GM23338 (cell line): ENCODE measurements around the gene SLC16A2. TPM values are rescaled to one million over a fixed set of nuclear protein-coding genes. Genes with fewer than 3 reads are reported as not detected.

Source experiments
- ATAC-seq: fragments of 200-7000 bp; cut with Tn5 transposase; 3 replicates; pipeline ENCODE4 v1.9.1; 2020
- DNase-seq: peaks from one replicate; pipeline ENCODE4 v3.0.0-alpha.2; 2015; ENCODE audit warnings: low spot score
- H2AFZ ChIP-seq: fragments of 200-600 bp; sonication (generic); 2 replicates; pipeline ENCODE4 v1.8.0; 2016; ENCODE audit warnings: antibody characterized with exemption, mild to moderate bottlenecking, moderate library complexity
- H3F3A ChIP-seq: fragments of 200-600 bp; sonication (generic); replicated peaks from 2 replicates; pipeline ENCODE4 v1.8.0; 2017; ENCODE audit warnings: antibody characterized with exemption, mixed run types, low read depth
- H3K27ac ChIP-seq: fragments of 200-600 bp; sonication (generic); 2 replicates; pipeline ENCODE4 v1.6.1; 2016; ENCODE audit warnings: low read depth
- H3K27me3 ChIP-seq: fragments of 200-600 bp; sonication (generic); 2 replicates; pipeline ENCODE4 v1.8.0; 2016; ENCODE audit warnings: mild to moderate bottlenecking, mixed run types, moderate library complexity; ENCODE audit not compliant: insufficient read depth
- H3K36me3 ChIP-seq: fragments of 200-600 bp; sonication (generic); 2 replicates; pipeline ENCODE4 v1.8.0; 2016; ENCODE audit warnings: mild to moderate bottlenecking; ENCODE audit not compliant: insufficient read depth
- H3K4me1 ChIP-seq: fragments of 200-600 bp; sonication (generic); 2 replicates; pipeline ENCODE4 v1.8.0; 2016; ENCODE audit warnings: mild to moderate bottlenecking, moderate library complexity; ENCODE audit not compliant: insufficient read depth
- H3K4me2 ChIP-seq: fragments of 200-600 bp; sonication (generic); 2 replicates; pipeline ENCODE4 v1.7.1; 2017; ENCODE audit warnings: mixed run types
- H3K4me3 ChIP-seq: fragments of 200-600 bp; sonication (generic); 2 replicates; pipeline ENCODE4 v1.6.1; 2016; ENCODE audit warnings: mixed run types
- H3K79me2 ChIP-seq: fragments of 200-600 bp; sonication (generic); replicated peaks from 2 replicates; pipeline ENCODE4 v1.8.0; 2017; ENCODE audit warnings: mild to moderate bottlenecking; ENCODE audit not compliant: insufficient read depth
- H3K9me2 ChIP-seq: fragments of 200-600 bp; sonication (generic); 2 replicates; pipeline ENCODE4 v1.8.0; 2017; ENCODE audit not compliant: insufficient read depth
- H4K20me1 ChIP-seq: fragments of 200-600 bp; sonication (generic); replicated peaks from 2 replicates; pipeline ENCODE4 v1.8.0; 2017; ENCODE audit warnings: mild to moderate bottlenecking; ENCODE audit not compliant: insufficient read depth
- H3K27ac Mint-ChIP-seq: 2 replicates; pipeline ENCODE4 v1.8.0; 2020; ENCODE audit warnings: inconsistent platforms, mild to moderate bottlenecking, moderate library complexity, mixed read lengths
- H3K27me3 Mint-ChIP-seq: 3 replicates; pipeline ENCODE4 v1.8.0; 2022; ENCODE audit warnings: low read depth, mild to moderate bottlenecking, moderate library complexity, mixed read lengths, inconsistent platforms; ENCODE audit not compliant: insufficient read depth, poor library complexity
- H3K36me3 Mint-ChIP-seq: 3 replicates; pipeline ENCODE4 v1.8.0; 2021; ENCODE audit warnings: low read depth, mild to moderate bottlenecking, inconsistent platforms, moderate library complexity, mixed read lengths
- H3K4me1 Mint-ChIP-seq: 3 replicates; pipeline ENCODE4 v1.8.0; 2020; ENCODE audit warnings: mild to moderate bottlenecking, inconsistent platforms, mixed read lengths
- H3K4me3 Mint-ChIP-seq: 3 replicates; pipeline ENCODE4 v1.8.0; 2021; ENCODE audit warnings: moderate library complexity, mild to moderate bottlenecking, inconsistent platforms, mixed read lengths
- H3K9me3 Mint-ChIP-seq: 3 replicates; pipeline ENCODE4 v1.8.0; 2020; ENCODE audit warnings: moderate library complexity, mild to moderate bottlenecking, inconsistent platforms, mixed read lengths
- ETS1 ChIP-seq: IDR thresholded peaks from 2 replicates; pipeline ENCODE4 v1.6.1; 2016; ENCODE audit warnings: antibody characterized with exemption
- EZH2 ChIP-seq: fragments of 200-600 bp; sonication (generic); IDR thresholded peaks from one replicate; pipeline ENCODE4 v1.8.0; 2017; ENCODE audit warnings: antibody characterized with exemption, mild to moderate bottlenecking, low read depth; ENCODE audit not compliant: unreplicated experiment
- EZH2phosphoT487 ChIP-seq: fragments of 200-600 bp; sonication (generic); IDR thresholded peaks from one replicate; pipeline ENCODE4 v1.8.1; 2018; ENCODE audit warnings: antibody characterized with exemption; ENCODE audit not compliant: unreplicated experiment
- NANOG ChIP-seq: IDR thresholded peaks from 2 replicates; pipeline ENCODE4 v1.6.1; 2016; ENCODE audit warnings: antibody characterized with exemption, borderline replicate concordance
- REST ChIP-seq: IDR thresholded peaks from one replicate; pipeline ENCODE4 v1.6.1; 2018; ENCODE audit warnings: antibody characterized with exemption; ENCODE audit not compliant: unreplicated experiment
- STAT1 ChIP-seq: IDR thresholded peaks from one replicate; pipeline ENCODE4 v1.6.1; 2016; ENCODE audit warnings: antibody characterized with exemption; ENCODE audit not compliant: unreplicated experiment
- ZNF114 ChIP-seq: fragments of 250-450 bp; sonication (Bioruptor Pico); IDR thresholded peaks from 2 replicates; pipeline ENCODE4 v1.5.0; 2020; ENCODE audit warnings: mild to moderate bottlenecking, moderate library complexity
- ZNF331 ChIP-seq: fragments of 250-450 bp; sonication (Bioruptor Pico); IDR thresholded peaks from 2 replicates; pipeline ENCODE4 v1.5.0; 2020; ENCODE audit warnings: low read depth, mild to moderate bottlenecking, moderate library complexity
- ZNF462 ChIP-seq: fragments of 250-450 bp; sonication (Bioruptor Pico); IDR thresholded peaks from 2 replicates; pipeline ENCODE4 v1.5.0; 2020; ENCODE audit warnings: mild to moderate bottlenecking, moderate library complexity
- polyA plus RNA-seq: library from polyadenylated mRNA; unstranded; fragments of >200 nt; fragmentation: Nextera tagmentation; extraction: Ambion mirVana; gene quantifications from 2 replicates; pipeline ENCODE4 v1.2.1, GENCODE V29; 2016
- total RNA-seq: library from RNA; depleted of rRNA; stranded (reverse); fragments of >200 nt; shearing (Covaris generic); gene quantifications from 2 replicates; pipeline ENCODE4 v1.2.3, GENCODE V29; 2014

The SLC16A2 gene
- total and polyA plus RNA-seq, 2 experiments from 2014 or later, result 11.1 to 27.9 TPM

GRCh38 chrX:74448669-74449068 is 27.4 kb downstream of the SLC16A2 start (continued):
- TF ChIP-seq ZNF462 (CRISPR knock-in tag) (no peak), ETS1 (no peak)

- H3K27me3 Mint-ChIP-seq, result peaks cover 6% of the 10 kb centered on the region
- H3K36me3 Mint-ChIP-seq, result no peaks in the 10 kb centered on the region; the same call in 2 of the 3 replicates
- Histone ChIP-seq H4K20me1 (no peaks in the 10 kb centered on the region), H3K79me2 (no peaks in the 10 kb centered on the region), H3K4me3 (no peak overlapping the region), H3F3A (no peaks in the 10 kb centered on the region), H2AFZ (no peak overlapping the region), H3K4me2 (no peak overlapping the region), H3K27ac (no peak overlapping the region), H3K27me3 (no peaks in the 10 kb centered on the region), H3K36me3 (no peaks in the 10 kb centered on the region), H3K9me2 (no peaks in the 10 kb centered on the region), H3K4me1 (no peaks in the 10 kb centered on the region)
- DNase-seq (no peak), ATAC-seq (no peak)
- H3K27ac Mint-ChIP-seq, result no peak overlapping the region
- H3K9me3 Mint-ChIP-seq, result no peaks in the 10 kb centered on the region
- H3K4me1 Mint-ChIP-seq, result peaks cover 5% of the 10 kb centered on the region; the same call in 1 of the 3 replicates
- H3K4me3 Mint-ChIP-seq, result no peak overlapping the region
- no peak for TF ChIP-seq REST
- TF ChIP-seq NANOG, result no peak
- no peak for TF ChIP-seq STAT1
- no peak for TF ChIP-seq EZH2
- TF ChIP-seq EZH2phosphoT487, result no peak
- TF ChIP-seq ZNF114 (CRISPR knock-in tag), result no peak
- no peak for TF ChIP-seq ZNF331 (CRISPR knock-in tag)
- TF ChIP-seq ETS1, result no peak
These were observed 28.1 kb downstream of the SLC16A2 start for GRCh38 chrX:74449322-74449936.
